ENCODE results near the gene CRYBG1. TPM values are rescaled to one million over a fixed set of nuclear protein-coding genes. Genes with fewer than 3 reads are reported as not detected.

The CRYBG1 gene
- total and polyA plus RNA-seq, 2 of the 4 experiments (the other 2 are of a cell fraction), result 0.38 to 1.1 TPM

GRCh38 chr6:106591111-106591825, 230.8 kb downstream of the CRYBG1 start:
- ATAC-seq (ENCODE audit: low read depth), result peak; percentile 96
- H3K4me3 ChIP-seq (ENCODE audit: insufficient read depth, low read depth, low read length), result no peak overlapping the region
- in situ Hi-C loops (cut with MboI; ENCODE audit: low sequenced_read_pairs), result no loop called here
- TF ChIP-seq NFE2L2 (IDR thresholded peaks at IDR 0.05; ENCODE audit: low read depth, low read length) (no peak), ELK1 (IDR thresholded peaks at IDR 0.05; ENCODE audit: borderline replicate concordance, low read depth, low read length) (no peak), RAD21 (IDR thresholded peaks at IDR 0.05; ENCODE audit: low read length) (no peak), POLR2A (IDR thresholded peaks at IDR 0.05; ENCODE audit: low read depth, low read length) (no peak), MXI1 (IDR thresholded peaks at IDR 0.05; ENCODE audit: borderline replicate concordance, low read depth, low read length) (no peak), CHD1 (IDR thresholded peaks at IDR 0.05; ENCODE audit: low read depth, low read length) (no peak), CEBPB (IDR thresholded peaks at IDR 0.05; ENCODE audit: low read depth, low read length) (no peak), SMC3 (IDR thresholded peaks at IDR 0.05; ENCODE audit: low read depth, low read length) (no peak), MAFK (IDR thresholded peaks at IDR 0.05; ENCODE audit: low read depth, low read length) (no peak), MAZ (IDR thresholded peaks at IDR 0.05; ENCODE audit: borderline replicate concordance, low read depth, low read length) (no peak), CTCF (conservative IDR thresholded peaks at IDR 0.05; ENCODE audit: low read depth, low read length) (no peak), RCOR1 (IDR thresholded peaks at IDR 0.05; ENCODE audit: insufficient replicate concordance, low read length) (no peak), USF2 (IDR thresholded peaks at IDR 0.05; ENCODE audit: low read depth, low read length) (no peak), RFX5 (IDR thresholded peaks at IDR 0.05; ENCODE audit: low read depth, low read length) (no peak)

More at GRCh38 chr6:106591111-106591825, 230.8 kb downstream of the CRYBG1 start:
- Histone ChIP-seq H2AK9ac (replicated peaks; ENCODE audit: low read depth, low read length, poor library complexity) (no peak overlapping the region), H2BK120ac (ENCODE audit: low read depth, low read length) (peak overlapping the region; percentile 88), H3K23ac (ENCODE audit: low read depth, low read length) (peak overlapping the region; percentile 47; the same call in 1 of the 2 replicates), H2BK20ac (ENCODE audit: low read depth, low read length) (peak overlapping the region; percentile 67), H3K27me3 (ENCODE audit: control insufficient read depth, insufficient read depth, low read length) (no peaks in the 10 kb centered on the region), H2BK15ac (ENCODE audit: low read depth, low read length) (peak overlapping the region; percentile 4; the same call in 1 of the 3 replicates), H3K36me3 (ENCODE audit: control insufficient read depth, insufficient read depth, low read length) (no peaks in the 10 kb centered on the region), H3K9me1 (ENCODE audit: insufficient read depth, low read length) (peaks cover 12% of the 10 kb centered on the region; the same call in 1 of the 2 replicates), H4K8ac (ENCODE audit: low read depth in 2 of 2, low read length in 2 of 2) (peak overlapping the region in 1 of 2 experiments; percentile 39; a peak in 1 of 4 replicates), H3K56ac (ENCODE audit: extremely low read depth, insufficient read depth, low read length) (no peak overlapping the region), H3K27ac (ENCODE audit: insufficient read depth, low read length) (peak overlapping the region; percentile 86), H3K79me1 (ENCODE audit: low read depth in 1 of 2, low read length in 2 of 2) (no peaks in the 10 kb centered on the region), H3K18ac (ENCODE audit: low read depth, low read length) (peak overlapping the region; percentile 82), H3K4ac (ENCODE audit: low read depth, low read length) (peak overlapping the region; percentile 64), H3K9ac (ENCODE audit: low read depth, low read length) (no peak overlapping the region), H3K14ac (replicated peaks; ENCODE audit: low read depth, low read length) (peak overlapping the region; percentile 30; the same call in 1 of the 2 replicates), H2AK5ac (ENCODE audit: low read depth, low read length) (no peak overlapping the region), H3K9me3 (ENCODE audit: control insufficient read depth, insufficient read depth, low read length) (no peaks in the 10 kb centered on the region), H4K91ac (ENCODE audit: insufficient read depth, low read depth, low read length) (peak overlapping the region; percentile 28; the same call in 1 of the 2 replicates), H4K5ac (ENCODE audit: low read depth, low read length) (peak overlapping the region; percentile 39), H2BK5ac (ENCODE audit: low read depth, low read length, poor library complexity, severe bottlenecking) (peak overlapping the region; percentile 93), H3K4me2 (ENCODE audit: low read depth, low read length) (peak overlapping the region; percentile 43), H3K4me1 (ENCODE audit: control insufficient read depth, insufficient read depth, low read length) (peaks cover 6% of the 10 kb centered on the region), H4K20me1 (ENCODE audit: insufficient read depth, low read length) (no peaks in the 10 kb centered on the region; the same call in 1 of the 2 replicates), H2AFZ (replicated peaks; ENCODE audit: low read length, poor library complexity) (peak overlapping the region; percentile 16)
- no CpG with 5 or more reads among the region's 3 CpGs for WGBS, 2 experiments (ENCODE audit: extremely low coverage in 2 of 2, insufficient read length in 1 of 2)
- ChIA-PET POLR2A (ENCODE audit: unreplicated experiment) (no interaction called here), CTCF (interaction anchor here (0.8 to 1.6 kb wide), 3 partner anchors 17 to 406 kb away, joined by 3 to 5 read pairs (median 3); no protein-coding TSS in a partner anchor)
- dilution Hi-C loops (cut with HindIII; ENCODE audit: low sequenced_read_pairs, unreplicated experiment), result no loop called here
- peak; percentile 88 for DNase-seq
- no TSS peak for BruUV-seq (replicated peaks)
- intact Hi-C loops (cut with micrococcal nuclease), result loop anchor here (5.0 kb wide), 1 partner anchor 36 kb away; the partner anchor contains the start of genes QRSL1 and RTN4IP1

Measured in IMR-90 (cell line).